Measurements from ENCODE around the gene TNFSF10.
A peak's percentile ranks its signal among the peaks of the same experiment; 100 is the strongest.

TNFSF10 gene

GRCh38 chr3:172538368-172539151 is 15.3 kb upstream of the TNFSF10 start:
- no peak for TF ChIP-seq CTCF (IDR thresholded peaks at IDR 0.05; ENCODE audit: insufficient read depth, low read depth, low read length, missing control alignments)
- no peak overlapping the region for H3K4me3 ChIP-seq (ENCODE audit: low read length)
- DNase-seq (ENCODE audit: low read depth) = peak; percentile 72

GRCh38 chr3:172537507-172538158 is 14.4 kb upstream of the TNFSF10 start:
- TF ChIP-seq CTCF (IDR thresholded peaks at IDR 0.05; ENCODE audit: insufficient read depth, low read depth, low read length, missing control alignments) = no peak
- no peak for DNase-seq (ENCODE audit: low read depth)
- H3K4me3 ChIP-seq (ENCODE audit: low read length) = no peak overlapping the region

GRCh38 chr3:172536993-172537419 is 13.8 kb upstream of the TNFSF10 start:
- no peak overlapping the region for H3K4me3 ChIP-seq (ENCODE audit: low read length)
- no peak for TF ChIP-seq CTCF (IDR thresholded peaks at IDR 0.05; ENCODE audit: insufficient read depth, low read depth, low read length, missing control alignments)

GRCh38 chr3:172536505-172536904 is 13.3 kb upstream of the TNFSF10 start:
- TF ChIP-seq CTCF (IDR thresholded peaks at IDR 0.05; ENCODE audit: insufficient read depth, low read depth, low read length, missing control alignments) = no peak
- no peak overlapping the region for H3K4me3 ChIP-seq (ENCODE audit: low read length)
- DNase-seq (ENCODE audit: low read depth) = peak; percentile 65

More at GRCh38 chr3:172536993-172537419, 13.8 kb upstream of the TNFSF10 start:
- DNase-seq (ENCODE audit: low read depth) = peak; percentile 99

- no peak overlapping the region for H3K4me3 ChIP-seq (ENCODE audit: low read length)
- no peak for TF ChIP-seq CTCF (IDR thresholded peaks at IDR 0.05; ENCODE audit: insufficient read depth, low read depth, low read length, missing control alignments)
- DNase-seq (ENCODE audit: low read depth) = no peak
These were observed 7.3 kb upstream of the TNFSF10 start for GRCh38 chr3:172530566-172530965.

- no peak for TF ChIP-seq CTCF (IDR thresholded peaks at IDR 0.05; ENCODE audit: insufficient read depth, low read depth, low read length, missing control alignments)
- DNase-seq (ENCODE audit: low read depth) = no peak
- no peak overlapping the region for H3K4me3 ChIP-seq (ENCODE audit: low read length)
These were observed 6.9 kb upstream of the TNFSF10 start for GRCh38 chr3:172530101-172530561.
